SU-DHL-6 (cell line): Measurements from ENCODE around the gene SETD2.

ENCODE experiments used
- H2AFZ ChIP-seq: fragments of 200-600 bp; sonication (generic); 2 replicates; pipeline ENCODE4 v1.6.1; 2014; ENCODE audit warnings: low read depth, mild to moderate bottlenecking, moderate library complexity, mixed read lengths, antibody characterized with exemption, low read length; ENCODE audit not compliant: severe bottlenecking
- H3F3A ChIP-seq: fragments of 200-600 bp; shearing (Covaris generic); 2 replicates; pipeline ENCODE4 v1.6.0; 2016; ENCODE audit warnings: antibody characterized with exemption, mild to moderate bottlenecking; ENCODE audit not compliant: insufficient read depth
- H3K27ac ChIP-seq: fragments of 200-600 bp; sonication (generic); 2 replicates; pipeline ENCODE4 v1.5.1; 2016; ENCODE audit warnings: low read depth, mild to moderate bottlenecking, low read length, moderate library complexity, mixed read lengths
- H3K27me3 ChIP-seq: fragments of 200-600 bp; sonication (generic), shearing (Covaris generic); 2 replicates; pipeline ENCODE4 v1.6.0; 2014; ENCODE audit warnings: mild to moderate bottlenecking, low read length
- H3K36me3 ChIP-seq: fragments of 200-600 bp; sonication (generic); 2 replicates; pipeline ENCODE4 v1.6.1; 2014; ENCODE audit warnings: mild to moderate bottlenecking, low read length, mixed read lengths
- H3K4me2 ChIP-seq: fragments of 300-600, 200-600 bp; shearing (Covaris generic), sonication (generic); 2 replicates; pipeline ENCODE4 v1.6.0; 2014; ENCODE audit warnings: low read length, low read depth, mild to moderate bottlenecking; ENCODE audit not compliant: poor library complexity, severe bottlenecking
- H3K4me3 ChIP-seq: fragments of 200-600 bp; sonication (generic); 2 replicates; pipeline ENCODE4 v1.5.1; 2014; ENCODE audit warnings: antibody characterized with exemption, low read length, mild to moderate bottlenecking, mixed read lengths; ENCODE audit not compliant: insufficient read depth, poor library complexity, severe bottlenecking
- H3K79me2 ChIP-seq: fragments of 200-600 bp; sonication (generic); 2 replicates; pipeline ENCODE4 v1.6.1; 2014; ENCODE audit warnings: mild to moderate bottlenecking, low read length, moderate library complexity; ENCODE audit not compliant: insufficient read depth
- H3K9ac ChIP-seq: fragments of 200-600 bp; sonication (generic); 2 replicates; pipeline ENCODE4 v1.7.0; 2014; ENCODE audit warnings: mild to moderate bottlenecking, low read length
- H3K9me2 ChIP-seq: fragments of 200-600 bp; sonication (generic); replicated peaks from 2 replicates; pipeline ENCODE4 v1.6.1; 2014; ENCODE audit warnings: low read length; ENCODE audit not compliant: insufficient read depth
- H3K9me3 ChIP-seq: fragments of 200-600 bp; sonication (generic); 2 replicates; pipeline ENCODE4 v1.6.1; 2014; ENCODE audit warnings: low read length, mixed read lengths; ENCODE audit not compliant: insufficient read depth
- H4K20me1 ChIP-seq: fragments of 200-600 bp; sonication (generic); 2 replicates; pipeline ENCODE4 v1.6.1; 2014; ENCODE audit warnings: low read depth, mild to moderate bottlenecking, antibody characterized with exemption, low read length, moderate library complexity, mixed read lengths
- EZH2phosphoT487 ChIP-seq: fragments of 200-600 bp; sonication (generic), shearing (Covaris generic); conservative IDR thresholded peaks from 2 replicates; pipeline ENCODE4 v1.6.1; 2018; ENCODE audit warnings: mild to moderate bottlenecking, antibody characterized with exemption, low read length, moderate library complexity, mixed read lengths
- TF ChIP-seq, protein P1 (sequence below): fragments of 200-600 bp; sonication (generic); IDR thresholded peaks from one replicate; pipeline ENCODE4 v1.5.1; 2017; ENCODE audit warnings: antibody characterized with exemption, mild to moderate bottlenecking, low read length, moderate library complexity; ENCODE audit not compliant: insufficient read depth, poor library complexity, severe bottlenecking

Gene SETD2

DNA sequence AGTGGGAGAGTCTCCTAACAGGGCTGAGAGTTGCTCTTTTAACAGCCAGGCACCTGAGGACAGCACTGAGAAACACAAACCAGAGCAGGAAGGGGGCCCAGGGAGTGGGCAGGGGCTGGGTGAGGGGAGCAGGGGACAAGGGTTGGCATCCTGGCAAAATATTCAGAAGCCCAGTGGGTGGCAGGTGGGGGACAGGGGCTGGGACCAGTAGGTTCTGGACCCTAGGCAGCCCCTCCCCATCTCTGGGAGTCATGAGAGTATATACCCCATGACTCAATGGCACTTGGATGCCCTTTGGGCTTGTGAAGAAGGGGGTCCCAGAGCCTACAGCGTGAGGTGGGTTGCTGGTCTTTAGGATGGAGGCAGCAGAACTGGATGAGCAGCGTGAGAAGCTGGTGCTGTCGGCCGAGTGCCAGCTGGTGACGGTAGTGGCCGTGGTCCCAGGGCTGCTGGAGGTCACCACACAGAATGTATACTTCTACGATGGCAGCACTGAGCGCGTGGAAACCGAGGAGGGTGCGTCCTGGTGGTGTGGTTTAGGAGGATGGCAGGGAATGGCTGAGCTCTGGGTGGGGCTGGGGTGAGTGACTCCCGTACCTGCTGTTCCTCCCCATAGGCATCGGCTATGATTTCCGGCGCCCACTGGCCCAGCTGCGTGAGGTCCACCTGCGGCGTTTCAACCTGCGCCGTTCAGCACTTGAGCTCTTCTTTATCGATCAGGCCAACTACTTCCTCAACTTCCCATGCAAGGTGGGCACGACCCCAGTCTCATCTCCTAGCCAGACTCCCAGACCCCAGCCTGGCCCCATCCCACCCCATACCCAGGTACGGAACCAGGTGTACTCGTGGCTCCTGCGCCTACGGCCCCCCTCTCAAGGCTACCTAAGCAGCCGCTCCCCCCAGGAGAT is 160.2 kb downstream of the SETD2 start:
- TF ChIP-seq, protein P1, sequence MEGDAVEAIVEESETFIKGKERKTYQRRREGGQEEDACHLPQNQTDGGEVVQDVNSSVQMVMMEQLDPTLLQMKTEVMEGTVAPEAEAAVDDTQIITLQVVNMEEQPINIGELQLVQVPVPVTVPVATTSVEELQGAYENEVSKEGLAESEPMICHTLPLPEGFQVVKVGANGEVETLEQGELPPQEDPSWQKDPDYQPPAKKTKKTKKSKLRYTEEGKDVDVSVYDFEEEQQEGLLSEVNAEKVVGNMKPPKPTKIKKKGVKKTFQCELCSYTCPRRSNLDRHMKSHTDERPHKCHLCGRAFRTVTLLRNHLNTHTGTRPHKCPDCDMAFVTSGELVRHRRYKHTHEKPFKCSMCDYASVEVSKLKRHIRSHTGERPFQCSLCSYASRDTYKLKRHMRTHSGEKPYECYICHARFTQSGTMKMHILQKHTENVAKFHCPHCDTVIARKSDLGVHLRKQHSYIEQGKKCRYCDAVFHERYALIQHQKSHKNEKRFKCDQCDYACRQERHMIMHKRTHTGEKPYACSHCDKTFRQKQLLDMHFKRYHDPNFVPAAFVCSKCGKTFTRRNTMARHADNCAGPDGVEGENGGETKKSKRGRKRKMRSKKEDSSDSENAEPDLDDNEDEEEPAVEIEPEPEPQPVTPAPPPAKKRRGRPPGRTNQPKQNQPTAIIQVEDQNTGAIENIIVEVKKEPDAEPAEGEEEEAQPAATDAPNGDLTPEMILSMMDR, result no peak
- no peak for TF ChIP-seq EZH2phosphoT487
- Histone ChIP-seq H3K79me2 (no peaks in the 10 kb centered on the region), H3K27ac (no peak overlapping the region), H3K4me2 (no peak overlapping the region), H3F3A (no peaks in the 10 kb centered on the region), H3K9me3 (no peaks in the 10 kb centered on the region), H2AFZ (no peak overlapping the region), H4K20me1 (no peaks in the 10 kb centered on the region), H3K4me3 (no peak overlapping the region), H3K36me3 (no peaks in the 10 kb centered on the region), H3K9ac (no peak overlapping the region), H3K27me3 (no peaks in the 10 kb centered on the region), H3K9me2 (no peaks in the 10 kb centered on the region)

DNA sequence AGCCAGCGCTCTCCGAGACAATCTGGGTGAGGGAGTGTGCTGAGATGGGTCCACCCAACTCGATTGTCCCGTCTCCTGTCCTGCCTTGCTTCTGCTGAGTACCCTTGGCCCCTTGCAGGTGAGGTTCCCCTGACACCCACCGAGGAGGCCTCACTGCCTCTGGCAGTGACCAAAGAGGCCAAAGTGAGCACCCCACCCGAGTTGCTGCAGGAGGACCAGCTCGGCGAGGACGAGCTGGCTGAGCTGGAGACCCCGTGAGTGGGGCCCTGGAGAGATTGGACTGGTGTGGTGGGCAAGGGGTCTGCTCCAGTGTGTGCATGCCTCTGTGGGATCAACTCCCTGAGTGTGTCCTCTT is 160.9 kb downstream of the SETD2 start:
- no peak overlapping the region for H3K9ac ChIP-seq
- H3K27me3 ChIP-seq, result no peaks in the 10 kb centered on the region
- H3F3A ChIP-seq, result no peaks in the 10 kb centered on the region
- no peaks in the 10 kb centered on the region for H3K79me2 ChIP-seq
- TF ChIP-seq, protein P1, result no peak
- TF ChIP-seq EZH2phosphoT487, result no peak
- no peak overlapping the region for H3K27ac ChIP-seq
- no peak overlapping the region for H3K4me2 ChIP-seq
- no peaks in the 10 kb centered on the region for H3K36me3 ChIP-seq
- no peak overlapping the region for H3K4me3 ChIP-seq
- no peak overlapping the region for H2AFZ ChIP-seq
- no peaks in the 10 kb centered on the region for H4K20me1 ChIP-seq
- H3K9me3 ChIP-seq, result no peaks in the 10 kb centered on the region
- no peaks in the 10 kb centered on the region for H3K9me2 ChIP-seq

DNA sequence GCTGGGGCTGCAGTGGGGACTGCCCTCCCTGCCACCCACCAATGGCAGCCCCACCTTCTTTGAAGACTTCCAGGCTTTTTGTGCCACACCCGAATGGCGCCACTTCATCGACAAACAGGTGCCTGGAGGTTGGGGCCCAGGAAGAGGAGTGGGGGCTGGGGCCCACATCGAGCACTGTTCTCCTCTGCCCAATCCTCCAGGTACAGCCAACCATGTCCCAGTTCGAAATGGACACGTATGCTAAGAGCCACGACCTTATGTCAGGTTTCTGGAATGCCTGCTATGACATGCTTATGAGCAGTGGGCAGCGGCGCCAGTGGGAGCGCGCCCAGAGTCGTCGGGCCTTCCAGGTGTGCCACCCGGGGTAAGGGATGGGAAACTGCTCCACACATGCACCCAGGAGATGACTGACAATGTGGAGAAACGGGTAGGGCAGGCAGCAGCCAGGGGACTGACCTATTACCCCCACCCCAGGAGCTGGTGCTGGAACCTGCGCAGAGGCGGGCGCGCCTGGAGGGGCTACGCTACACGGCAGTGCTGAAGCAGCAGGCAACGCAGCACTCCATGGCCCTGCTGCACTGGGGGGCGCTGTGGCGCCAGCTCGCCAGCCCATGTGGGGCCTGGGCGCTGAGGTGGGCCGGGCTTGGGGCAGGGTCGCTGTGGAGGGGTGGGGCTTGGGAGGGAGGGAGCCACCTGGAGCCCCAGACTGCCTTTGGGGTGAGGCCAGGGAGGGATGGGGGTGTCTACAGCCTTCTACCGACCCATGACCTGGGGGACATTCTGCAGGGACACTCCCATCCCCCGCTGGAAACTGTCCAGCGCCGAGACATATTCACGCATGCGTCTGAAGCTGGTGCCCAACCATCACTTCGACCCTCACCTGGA is 161.5 kb downstream of the SETD2 start:
- H3K79me2 ChIP-seq, result no peaks in the 10 kb centered on the region
- H2AFZ ChIP-seq, result no peak overlapping the region
- H3K27ac ChIP-seq, result no peak overlapping the region
- H3K9ac ChIP-seq, result no peak overlapping the region
- no peaks in the 10 kb centered on the region for H3F3A ChIP-seq
- no peaks in the 10 kb centered on the region for H3K9me3 ChIP-seq
- H3K36me3 ChIP-seq, result no peaks in the 10 kb centered on the region
- no peaks in the 10 kb centered on the region for H4K20me1 ChIP-seq
- no peak overlapping the region for H3K4me2 ChIP-seq
- H3K9me2 ChIP-seq, result no peaks in the 10 kb centered on the region
- no peaks in the 10 kb centered on the region for H3K27me3 ChIP-seq
- TF ChIP-seq, protein P1, result no peak
- no peak for TF ChIP-seq EZH2phosphoT487
- no peak overlapping the region for H3K4me3 ChIP-seq
